Epidermal melanocyte (primary cell): ENCODE results near the gene FBRS.
A peak's percentile ranks its signal among the peaks of the same experiment; 100 is the strongest.

Experiments used
- DNase-seq: peaks from one replicate; pipeline ENCODE4 v3.0.0; 2011; ENCODE audit warnings: low spot score; ENCODE audit not compliant: insufficient read length

Gene FBRS

GRCh38 chr16:30644334-30644830 is 13.8 kb upstream of the FBRS start:
- DNase-seq: no peak

GRCh38 chr16:30645727-30646126 is 12.5 kb upstream of the FBRS start:
- DNase-seq: no peak

- DNase-seq: no peak
Measured at GRCh38 chr16:30647274-30647571, 11.0 kb upstream of the FBRS start.

GRCh38 chr16:30649725-30650368 is 8.4 kb upstream of the FBRS start:
- no peak for DNase-seq

- peak; percentile 92 for DNase-seq
Measured at GRCh38 chr16:30650369-30651123, 7.7 kb upstream of the FBRS start, which contains the start of gene PRR14. TSS of gene PRR14 (plus strand) at chr16:30650960. CDS start at chr16:30651646, 686 bp downstream.

- peak; percentile 33 for DNase-seq
Measured at GRCh38 chr16:30651124-30652004, 6.9 kb upstream of the FBRS start.

GRCh38 chr16:30652005-30652296 is 6.3 kb upstream of the FBRS start:
- no peak for DNase-seq

- DNase-seq: peak; percentile 11
Measured at GRCh38 chr16:30652718-30653117, 5.5 kb upstream of the FBRS start.

GRCh38 chr16:30654856-30655255 is 3.4 kb upstream of the FBRS start:
- no peak for DNase-seq

GRCh38 chr16:30655815-30656347 is 2.4 kb upstream of the FBRS start:
- no peak for DNase-seq

GRCh38 chr16:30656388-30656787 is 1.8 kb upstream of the FBRS start:
- no peak for DNase-seq

GRCh38 chr16:30656974-30657865 is 1.0 kb upstream of the FBRS start:
- DNase-seq: no peak

- peak; percentile 60 for DNase-seq
Measured at GRCh38 chr16:30658731-30659506, 688 bp downstream of the FBRS start.

GRCh38 chr16:30659507-30660423 is 1.5 kb downstream of the FBRS start:
- peak; percentile 15 for DNase-seq

- DNase-seq: peak; percentile 5
Measured at GRCh38 chr16:30660424-30661261, 2.4 kb downstream of the FBRS start.

- no peak for DNase-seq
Measured at GRCh38 chr16:30662449-30662848, 4.2 kb downstream of the FBRS start.

- DNase-seq: peak; percentile 14
Measured at GRCh38 chr16:30663038-30663437, 4.8 kb downstream of the FBRS start.

- peak; percentile 9 for DNase-seq
Measured at GRCh38 chr16:30663820-30664219, 5.6 kb downstream of the FBRS start.
